ENCODE data around the gene YBEY. TPM values are rescaled to one million over a fixed set of nuclear protein-coding genes. Genes with fewer than 3 reads are reported as not detected.
"Not testable (repeated sequence)": the region's sequence is repeated elsewhere in the genome, so short reads cannot be mapped to it uniquely, and the experiment has no call there.

The YBEY gene, protein sequence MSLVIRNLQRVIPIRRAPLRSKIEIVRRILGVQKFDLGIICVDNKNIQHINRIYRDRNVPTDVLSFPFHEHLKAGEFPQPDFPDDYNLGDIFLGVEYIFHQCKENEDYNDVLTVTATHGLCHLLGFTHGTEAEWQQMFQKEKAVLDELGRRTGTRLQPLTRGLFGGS
- 11.9 TPM for total RNA-seq

DNA sequence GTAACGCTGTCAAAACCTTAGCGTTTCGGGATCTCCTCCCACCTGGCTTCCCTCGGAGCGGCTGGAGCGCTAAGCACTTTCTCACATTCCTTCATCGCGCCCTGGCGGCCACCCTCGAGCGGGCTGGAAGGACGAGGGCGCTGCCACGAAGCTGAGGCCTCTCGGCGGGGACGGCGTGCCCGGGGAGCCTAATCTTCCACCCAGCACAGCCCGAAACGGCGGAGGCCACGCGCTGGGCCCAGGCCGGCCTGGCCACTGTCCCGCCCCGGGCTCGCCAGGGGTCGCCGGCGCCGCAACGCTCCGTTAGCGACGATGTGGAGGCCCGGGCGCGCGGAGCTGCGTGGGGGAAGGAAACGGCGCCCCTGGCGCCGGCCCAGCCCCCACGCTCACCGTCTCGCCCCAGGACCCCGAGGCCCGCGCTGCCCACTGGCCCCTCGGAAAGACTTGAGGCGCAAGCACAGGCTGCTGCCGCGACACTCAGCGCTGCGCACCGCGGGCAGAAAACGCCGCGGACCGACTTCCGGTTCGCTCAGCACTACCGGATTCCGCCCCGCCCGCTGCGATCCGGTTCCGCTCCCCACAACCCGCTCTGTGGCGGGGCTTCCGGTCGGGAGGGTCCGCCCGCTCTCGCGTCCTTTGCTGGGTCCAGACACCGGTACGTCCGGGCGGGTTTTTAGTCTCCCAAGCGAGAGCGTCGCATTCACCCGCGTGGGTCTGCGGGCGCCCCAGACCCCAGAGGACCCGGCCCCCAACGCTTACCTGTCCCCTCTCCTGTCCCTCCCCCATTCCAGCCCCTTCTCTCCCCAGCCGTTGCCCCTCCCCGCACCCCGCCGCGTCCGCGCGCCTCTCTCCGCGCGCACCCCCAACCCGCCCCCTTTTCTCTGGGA, at the start of gene YBEY:
TSS of gene YBEY (plus strand) at position 582 of the 887 bp plus-strand sequence. CDS start 572 bp downstream, outside the sequence.
- ATAC-seq = peak; percentile 92

DNA sequence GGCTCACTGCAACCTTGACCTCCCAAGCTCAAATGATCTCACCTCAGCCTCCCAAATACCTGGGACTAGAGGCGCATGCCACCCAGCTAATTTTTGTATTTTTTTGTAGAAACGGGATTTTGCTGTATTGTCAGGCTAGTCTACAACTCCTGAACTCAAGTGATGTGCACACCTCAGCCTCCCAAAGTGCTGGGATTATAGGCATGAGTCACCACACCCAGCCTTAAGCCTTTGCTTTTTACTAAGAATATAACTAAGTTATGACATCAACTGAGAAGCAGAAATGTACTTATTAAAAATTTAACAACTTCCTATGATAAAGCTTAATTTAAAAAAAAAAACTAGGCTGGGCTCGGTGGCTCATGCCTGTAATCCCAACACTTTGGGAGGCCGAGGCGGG, 48.7 kb upstream of the YBEY start:
- ATAC-seq = peak; percentile 75

DNA sequence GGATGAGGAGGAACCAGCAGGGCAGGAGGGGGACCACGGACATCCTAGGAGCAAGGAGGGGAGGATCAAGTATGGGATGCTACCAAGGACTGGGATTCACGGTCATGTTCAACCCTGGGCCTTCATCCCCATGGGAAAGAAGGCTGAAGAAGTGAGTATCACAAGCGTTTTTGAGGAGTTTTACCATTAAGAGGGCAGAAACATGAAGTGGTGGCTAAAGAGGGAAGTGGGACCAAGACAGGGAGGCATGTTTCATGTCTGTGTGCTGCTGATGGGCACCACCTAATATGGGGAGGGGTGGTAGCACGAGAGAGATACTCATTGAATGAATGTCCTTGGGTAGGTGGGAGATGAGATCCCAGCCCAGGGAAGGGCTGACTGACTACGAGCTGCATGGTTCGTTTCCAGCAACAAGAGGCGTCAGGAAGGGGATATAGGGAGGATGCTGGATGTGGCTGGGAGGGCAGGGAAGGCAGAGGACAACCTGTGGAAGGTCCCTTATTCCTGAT, 46.3 kb upstream of the YBEY start:
- no peak for ATAC-seq

DNA sequence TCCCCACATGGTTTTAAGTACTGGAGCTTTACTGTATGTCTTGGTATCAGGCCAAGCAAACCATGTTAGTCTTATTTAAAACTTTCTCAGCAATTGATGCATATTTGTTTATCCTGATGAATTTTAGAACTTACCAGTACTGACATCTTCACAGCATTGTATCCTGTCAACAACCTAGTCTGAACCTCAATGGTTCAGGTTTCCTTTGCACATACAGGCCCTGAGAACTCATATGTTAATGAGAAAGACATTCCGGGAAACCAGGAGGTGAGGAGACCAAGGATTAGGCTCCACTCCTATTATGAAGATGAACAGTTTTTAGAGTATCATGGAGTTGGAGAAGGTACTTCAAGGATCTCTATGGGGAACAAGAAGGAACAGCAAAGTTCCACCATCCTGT, 44.6 kb upstream of the YBEY start:
- ATAC-seq = not testable (repeated sequence)

DNA sequence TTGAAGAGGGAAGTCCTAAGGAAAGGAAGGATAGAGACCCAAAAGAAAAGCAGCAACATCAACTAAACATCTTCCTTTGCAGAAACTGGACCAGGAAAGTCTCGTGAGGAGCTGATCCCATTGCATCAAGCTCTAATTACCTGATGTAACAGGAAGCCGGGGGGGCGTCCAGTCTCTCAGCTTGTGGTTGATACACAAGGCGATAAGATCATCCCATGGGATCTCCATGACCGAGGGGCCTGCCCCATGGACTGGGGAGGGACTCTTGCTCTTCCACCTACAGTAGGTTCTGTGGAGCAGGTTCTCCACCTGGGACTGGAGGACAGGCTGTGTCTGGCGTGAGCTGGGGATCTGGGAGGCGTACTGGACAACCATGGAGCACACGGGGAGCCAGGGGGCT, 42.8 kb upstream of the YBEY start:
- no peak for ATAC-seq

DNA sequence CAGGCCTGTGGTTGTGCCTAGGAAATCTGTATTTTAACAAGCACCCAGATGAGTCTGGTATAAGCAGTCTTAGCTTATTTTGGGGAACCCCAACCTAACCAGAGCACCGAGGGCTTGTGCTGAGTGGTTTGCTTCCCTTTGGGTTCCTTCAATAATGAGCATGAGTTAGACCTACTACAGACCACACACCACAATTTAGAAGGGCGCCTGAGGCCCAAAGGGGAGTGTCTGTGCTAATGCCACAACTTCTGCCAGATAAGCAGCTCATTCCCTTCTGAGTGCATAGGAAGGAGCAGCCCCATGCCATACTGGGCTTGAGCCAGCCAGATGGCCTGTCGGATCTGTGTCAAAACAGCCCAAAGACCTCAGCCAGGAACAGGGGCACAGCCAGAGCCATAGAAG, 42.2 kb upstream of the YBEY start:
- ATAC-seq = no peak

DNA sequence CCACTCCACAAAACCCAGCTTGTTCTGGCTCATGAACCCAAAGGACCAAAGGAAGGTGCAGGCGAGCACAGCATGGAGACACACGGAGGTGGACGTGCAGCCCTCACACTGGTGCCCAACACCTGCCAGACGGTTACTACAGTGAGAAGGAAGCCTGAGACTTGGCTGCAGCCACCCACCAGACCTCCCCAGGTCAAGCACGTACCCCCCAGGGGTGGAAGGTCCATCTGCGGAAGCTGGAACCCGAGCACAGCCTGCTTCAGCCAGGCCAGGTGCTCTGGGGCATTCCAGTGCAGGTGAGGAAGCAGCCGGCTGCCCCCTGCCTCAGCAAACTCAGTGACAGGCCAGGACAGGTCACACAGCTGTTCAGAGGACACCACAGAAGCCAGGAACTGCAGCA, 41.5 kb upstream of the YBEY start:
- ATAC-seq = no peak

DNA sequence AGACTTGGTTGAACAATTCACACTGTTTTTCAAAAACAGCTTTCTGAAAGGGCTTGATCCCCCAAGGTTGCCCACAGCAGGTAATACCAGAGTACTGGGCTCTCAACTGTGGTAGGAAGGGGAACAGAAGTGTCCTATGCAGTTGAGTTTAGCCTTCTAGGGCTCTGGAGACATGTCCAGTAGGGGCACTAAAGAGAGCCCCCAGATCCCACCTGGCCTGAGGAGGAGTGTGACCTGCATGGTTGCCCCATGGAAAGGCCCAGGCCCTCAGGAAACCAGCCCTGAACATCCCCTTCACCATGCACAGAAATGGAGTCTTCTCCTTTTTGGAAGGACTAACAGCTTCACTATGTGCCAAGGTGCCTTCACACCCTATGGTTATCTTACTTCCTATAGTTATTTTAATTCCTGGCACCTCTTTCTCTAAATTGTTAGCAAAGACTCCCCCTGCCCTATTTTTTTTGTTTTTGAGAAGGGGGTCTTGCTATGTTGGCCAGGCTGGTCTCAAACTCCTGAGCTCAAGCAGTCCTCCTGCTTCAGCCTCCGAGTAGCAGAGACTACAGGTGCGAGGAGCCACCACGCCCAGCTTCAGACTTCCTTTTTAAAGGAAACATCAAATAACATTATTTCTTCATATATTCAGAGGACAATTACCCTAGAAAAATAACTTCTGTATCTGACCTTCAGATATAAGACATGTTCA, 40.8 kb upstream of the YBEY start:
- no peak for ATAC-seq

DNA sequence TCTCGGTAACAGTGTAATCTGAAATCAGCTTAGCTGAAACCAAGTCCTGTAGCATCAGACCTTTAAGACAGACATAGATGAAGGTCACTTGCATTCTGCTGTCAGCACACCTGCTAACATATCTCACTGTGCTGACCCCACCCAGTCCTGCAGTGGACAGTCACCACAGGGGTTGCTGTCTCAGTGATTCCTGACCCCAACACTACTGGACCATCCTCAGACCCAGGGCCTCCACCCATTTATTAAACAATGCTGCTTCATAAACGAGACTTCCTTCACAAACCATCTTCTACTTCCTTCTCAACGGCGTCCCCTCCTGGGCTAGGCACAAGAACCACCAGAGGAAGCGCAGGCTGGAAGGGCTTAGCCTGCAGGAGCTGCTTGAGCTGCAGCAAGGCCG, 39.8 kb upstream of the YBEY start:
- no peak for ATAC-seq

DNA sequence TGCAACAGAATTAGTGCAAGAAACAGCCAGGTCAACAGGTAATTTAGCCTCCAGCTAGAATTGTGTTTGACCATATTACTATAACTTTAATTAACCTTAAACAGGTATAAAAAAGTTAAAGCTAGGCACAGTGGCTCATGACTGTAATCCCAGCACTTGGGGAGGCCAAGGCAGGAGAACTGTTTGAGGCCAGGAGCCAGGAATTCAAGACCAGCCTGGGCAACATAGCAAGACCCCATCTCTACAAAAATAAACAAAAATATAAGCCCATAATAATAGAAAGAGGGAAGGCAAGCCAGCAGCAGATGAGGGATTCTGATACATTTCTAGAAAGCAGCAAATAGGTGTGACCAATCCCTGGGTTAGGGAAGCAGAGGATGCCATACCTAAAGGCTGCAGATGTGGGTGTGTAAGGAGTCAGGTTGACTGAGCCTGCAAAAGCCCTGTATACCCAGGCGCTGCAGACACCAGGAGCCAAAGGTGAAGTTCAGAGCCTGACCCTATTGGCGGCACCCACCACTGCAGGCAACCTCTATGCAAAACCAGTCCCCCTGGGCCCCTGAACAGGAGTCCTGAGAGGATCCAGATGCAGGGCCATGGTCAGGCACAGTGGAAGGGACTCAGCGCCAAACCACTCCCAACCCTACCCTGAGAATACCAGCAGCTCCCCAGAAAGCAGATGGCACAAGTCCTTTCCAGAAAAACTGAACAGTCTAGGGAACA, 38.3 kb upstream of the YBEY start:
- ATAC-seq = no peak

DNA sequence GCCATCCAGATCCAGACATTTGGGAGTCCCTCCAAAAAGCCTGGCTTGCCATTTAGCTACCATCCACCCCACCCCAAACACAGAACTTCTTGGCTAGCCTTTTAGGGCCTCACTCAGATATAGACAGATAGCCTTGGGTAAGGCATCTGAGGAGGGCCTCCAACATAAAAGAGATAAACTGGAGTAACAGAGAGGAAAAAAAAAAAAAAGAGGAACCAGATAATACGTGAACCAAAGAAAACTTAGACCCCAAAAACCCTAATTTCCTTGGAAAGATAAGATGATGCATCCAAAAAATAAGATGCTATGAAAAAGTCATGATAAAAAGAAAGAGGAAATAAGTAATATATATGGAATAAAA, 37.7 kb upstream of the YBEY start:
- no peak for ATAC-seq

DNA sequence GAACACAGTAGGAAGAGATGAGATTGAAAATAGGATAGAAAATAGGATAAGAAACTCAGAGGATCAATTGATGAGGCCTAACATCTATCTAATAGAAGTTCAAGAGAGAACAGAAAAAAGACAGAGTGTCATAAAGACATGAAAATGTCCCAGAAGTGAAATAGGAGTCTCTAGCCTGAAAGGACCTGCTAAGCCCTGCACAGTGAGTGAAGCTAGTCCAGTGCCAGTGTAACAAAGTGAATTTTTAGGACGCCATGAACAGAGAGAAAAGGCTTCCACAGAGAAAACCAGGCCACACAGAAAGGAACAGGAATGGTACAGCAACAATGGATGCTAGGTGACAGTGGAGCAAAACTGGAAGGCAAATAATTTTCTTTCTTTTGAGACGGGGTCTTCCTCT, 37.3 kb upstream of the YBEY start:
- no peak for ATAC-seq

DNA sequence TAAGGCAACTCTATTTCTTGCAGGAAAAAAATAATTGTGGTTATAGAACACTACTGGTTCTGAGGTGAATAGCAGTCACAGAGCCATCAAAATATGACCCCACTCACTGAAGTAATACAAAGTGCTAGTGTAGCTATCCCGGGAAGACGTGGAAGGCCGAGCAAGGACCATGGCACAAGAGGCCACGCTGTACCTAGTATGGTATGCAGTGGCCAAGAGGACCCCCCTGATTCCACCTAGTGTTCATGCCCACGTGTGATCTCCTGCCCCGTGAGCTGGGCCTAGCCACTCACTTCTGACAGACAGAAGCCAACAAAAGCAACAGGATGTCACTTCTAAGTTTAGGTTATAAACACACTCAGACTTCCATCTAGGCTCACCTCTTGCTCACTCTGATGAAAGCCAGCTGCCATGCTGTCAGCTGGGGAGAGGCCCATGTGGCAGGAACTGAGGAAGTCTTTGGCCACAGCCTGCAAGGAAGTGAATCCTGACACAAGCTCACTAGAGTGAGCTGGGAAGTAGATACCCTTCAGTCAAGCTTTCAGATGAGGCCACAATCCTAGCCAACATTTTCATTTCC, 35.9 kb upstream of the YBEY start:
- peak; percentile 27 for ATAC-seq

DNA sequence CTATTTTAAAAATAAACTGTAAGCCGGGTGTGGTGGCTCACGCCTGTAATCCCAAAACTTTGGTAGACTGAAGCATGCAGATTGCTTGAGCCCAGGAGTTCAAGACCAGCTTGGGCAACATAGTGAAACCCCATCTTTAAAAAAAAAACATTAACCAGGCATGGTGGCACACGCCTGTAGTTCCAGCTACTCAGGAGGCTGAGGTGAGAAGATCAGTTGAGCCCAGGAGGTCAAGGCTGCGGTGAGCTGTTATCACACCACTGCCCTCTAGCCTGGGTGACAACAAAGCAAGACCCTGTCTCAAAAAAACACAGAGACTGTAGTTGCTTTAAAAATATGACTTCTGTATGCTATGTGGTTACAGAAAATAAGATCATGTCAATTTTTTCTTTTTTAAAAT, 33.3 kb upstream of the YBEY start:
- ATAC-seq = no peak

DNA sequence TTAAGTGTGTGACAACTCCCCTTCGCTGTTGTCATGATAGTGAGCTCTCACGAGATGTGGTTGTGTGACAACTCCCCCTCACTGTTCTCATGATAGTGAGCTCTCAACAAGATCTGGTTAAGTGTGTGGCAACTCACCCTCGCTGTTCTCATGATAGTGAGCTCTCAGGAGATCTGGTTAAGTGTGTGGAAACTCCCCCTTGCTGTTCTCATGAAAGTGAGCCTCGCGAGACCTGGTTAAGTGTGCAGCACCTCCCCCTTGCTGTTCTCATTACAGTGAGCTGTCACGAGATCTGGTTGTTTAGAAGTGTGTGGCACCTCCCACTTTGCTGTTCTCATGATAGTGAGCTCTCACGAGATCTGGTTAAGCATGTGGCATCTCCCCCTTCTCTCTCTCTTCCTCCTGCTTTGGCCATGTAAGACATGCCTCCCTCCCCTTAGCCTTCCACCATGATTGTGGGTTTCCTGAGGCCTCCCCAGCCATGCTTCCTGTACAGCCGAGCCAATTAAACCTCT, 32.5 kb upstream of the YBEY start:
- no peak for ATAC-seq

DNA sequence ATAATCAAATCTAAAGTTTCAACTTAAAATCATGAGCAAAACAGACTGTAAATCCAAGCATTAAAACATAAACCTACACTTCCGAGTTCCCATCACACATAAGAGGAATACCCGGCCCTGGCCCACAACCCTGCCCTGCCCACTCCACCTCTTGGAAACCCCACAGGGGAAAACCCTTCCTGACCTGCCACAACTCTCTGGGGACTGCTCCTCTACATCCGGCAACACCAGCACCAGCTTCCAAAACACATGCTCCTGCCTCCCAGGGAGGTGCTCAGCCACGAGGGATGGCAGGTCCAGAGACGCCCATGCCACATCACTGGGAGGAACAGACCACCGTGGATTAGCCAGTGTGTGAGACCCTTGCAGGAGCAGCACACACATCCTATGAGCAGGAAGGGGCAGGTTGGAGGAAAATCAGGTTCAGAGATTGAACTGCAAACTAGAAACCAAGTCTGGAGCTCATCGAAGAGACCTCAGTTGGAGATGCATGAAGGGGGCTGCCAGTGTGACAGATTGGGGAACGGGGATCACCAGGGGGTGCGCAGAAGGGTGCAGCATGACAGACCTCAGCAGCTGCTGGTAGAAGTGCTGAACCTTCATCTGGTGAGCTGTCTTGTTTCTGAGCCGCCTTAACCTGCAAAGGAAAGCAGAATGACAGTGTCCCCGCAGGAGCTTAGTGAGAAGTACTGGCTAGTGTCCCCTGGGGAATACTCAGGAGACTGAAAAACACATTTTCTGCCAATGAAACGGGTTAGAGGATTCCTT, 31.8 kb upstream of the YBEY start:
- ATAC-seq = no peak

DNA sequence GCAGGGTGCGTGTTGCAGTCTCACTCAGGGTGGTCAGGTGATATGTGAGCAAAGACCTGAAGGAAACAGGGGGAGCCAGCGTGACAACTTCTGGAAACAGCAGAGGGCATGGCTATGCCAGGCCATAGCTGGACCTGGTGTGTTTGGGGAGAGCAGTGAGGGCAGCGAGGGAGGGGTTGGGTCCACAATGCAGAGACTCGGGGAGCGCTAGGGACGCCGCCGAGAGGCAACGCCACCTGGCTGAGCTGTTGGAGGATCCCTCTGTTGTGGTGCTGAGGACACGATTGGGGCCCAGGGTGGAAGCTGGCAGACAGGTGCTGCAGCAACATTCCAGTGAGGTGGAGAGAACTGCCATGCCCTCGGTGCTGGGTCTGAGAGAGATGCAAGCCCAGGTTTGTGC, 31.0 kb upstream of the YBEY start:
- ATAC-seq = no peak

DNA sequence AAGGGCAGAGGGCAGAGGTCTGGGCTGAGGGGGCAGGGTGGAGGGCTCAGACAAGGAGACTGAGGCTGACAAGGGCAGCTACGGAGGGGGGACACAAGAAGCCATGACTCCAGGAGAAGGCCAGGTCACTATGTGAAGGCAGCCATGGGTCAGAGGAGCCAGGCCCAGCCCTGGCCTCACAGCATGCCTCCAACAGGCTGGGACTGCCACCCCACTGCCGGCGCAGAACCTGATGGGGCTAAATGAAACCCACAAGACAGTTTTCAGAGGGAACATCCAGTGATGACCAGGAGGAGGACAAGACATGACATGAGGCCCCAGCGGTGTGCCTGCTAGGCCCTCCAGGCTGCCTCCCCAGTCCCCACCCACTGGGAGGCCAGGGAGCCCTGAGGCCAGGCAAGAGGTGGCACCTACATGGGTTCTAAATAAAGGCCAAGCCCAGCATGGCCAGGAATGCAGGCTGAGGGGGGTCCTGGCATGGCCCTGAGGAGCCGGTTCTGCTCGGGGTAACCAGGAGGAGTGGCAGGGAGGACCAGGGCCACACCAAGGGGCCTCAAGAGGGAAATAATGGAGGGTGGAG, 30.3 kb upstream of the YBEY start:
- no peak for ATAC-seq

DNA sequence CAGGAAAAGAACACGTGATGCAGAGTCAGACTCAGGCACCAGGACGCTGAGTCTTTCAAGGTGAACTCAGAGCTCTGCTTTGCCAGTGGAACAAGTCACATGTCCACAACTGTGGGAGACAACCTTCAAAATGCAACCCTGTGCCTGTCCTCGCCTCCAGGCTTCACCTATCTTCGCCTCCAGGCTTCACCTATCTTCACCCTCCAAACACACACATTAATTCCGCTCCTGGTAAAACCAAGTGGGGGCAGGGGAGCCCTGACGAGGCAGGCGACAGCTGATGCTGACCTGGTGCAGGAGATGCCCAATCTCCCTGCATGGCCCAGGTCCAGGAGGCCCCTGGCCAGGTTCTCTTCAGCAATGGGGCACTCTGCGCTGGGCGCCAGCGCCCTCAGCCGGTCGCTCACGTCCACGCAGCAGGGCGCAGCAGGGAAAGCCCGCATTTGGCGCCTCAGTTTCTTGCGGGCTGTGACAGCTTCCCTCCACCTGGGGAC, 29.6 kb upstream of the YBEY start:
- ATAC-seq = no peak

DNA sequence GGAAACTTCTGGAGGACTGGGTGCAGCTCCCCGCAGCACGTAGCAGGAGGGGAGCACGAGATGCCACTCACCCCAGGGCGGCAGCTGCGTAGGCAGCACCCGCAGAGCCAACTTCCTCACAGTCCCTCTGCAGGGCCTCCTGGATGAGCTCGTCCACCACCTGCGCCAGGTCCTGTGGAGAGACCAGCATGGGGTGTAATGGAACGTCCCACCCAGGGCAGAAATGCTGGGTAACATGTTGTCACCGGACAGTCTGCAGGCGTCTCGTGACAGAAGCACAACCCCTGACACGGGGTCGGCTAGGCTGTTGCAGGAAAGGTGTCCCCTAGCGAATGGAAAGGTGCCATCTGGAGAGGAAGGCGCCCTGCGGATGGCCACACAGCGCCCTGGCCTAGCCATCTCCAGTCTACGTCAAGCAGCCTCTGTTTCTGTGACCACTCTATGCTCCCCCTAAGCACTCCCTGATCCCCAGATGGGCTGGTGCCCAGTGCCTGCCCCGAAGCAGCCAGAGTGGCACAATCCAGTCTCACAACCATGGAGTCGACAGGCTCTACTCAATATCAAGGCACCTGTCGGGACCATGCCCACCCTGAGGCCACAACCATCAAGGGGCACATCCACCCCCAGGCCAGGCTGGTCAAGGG, 22.0 kb upstream of the YBEY start:
- peak; percentile 24 for ATAC-seq

Data from esophagus mucosa (tissue), 1 donor.